ENCODE measurements around the gene HOXB5.

HOXB5 gene

GRCh38 chr17:48559840-48560817 lies 33.5 kb downstream of the HOXB5 start (continued):
- TF ChIP-seq ZNF148 (tag by site-specific recombination; IDR thresholded peaks at IDR 0.05; ENCODE audit: borderline replicate concordance) (no peak), PRDM2 (tag by site-specific recombination; IDR thresholded peaks at IDR 0.05; ENCODE audit: borderline replicate concordance) (no peak), ZNF626 (tag by site-specific recombination; IDR thresholded peaks at IDR 0.05) (no peak), BCL11B (tag by site-specific recombination; IDR thresholded peaks at IDR 0.05; ENCODE audit: low read depth) (no peak), YY2 (tag by site-specific recombination; IDR thresholded peaks at IDR 0.05) (no peak), ZNF433 (tag by site-specific recombination; IDR thresholded peaks at IDR 0.05; ENCODE audit: low read depth) (no peak), ZNF785 (tag by site-specific recombination; IDR thresholded peaks at IDR 0.05) (no peak), ZNF600 (tag by site-specific recombination; IDR thresholded peaks at IDR 0.05) (peak; percentile 58), ZNF132 (tag by site-specific recombination; IDR thresholded peaks at IDR 0.05; ENCODE audit: borderline replicate concordance) (no peak), ZNF404 (tag by site-specific recombination; IDR thresholded peaks at IDR 0.05) (no peak), ZNF501 (tag by site-specific recombination; IDR thresholded peaks at IDR 0.05) (no peak), ZNF169 (tag by site-specific recombination; IDR thresholded peaks at IDR 0.05) (no peak), ZNF426 (tag by site-specific recombination; IDR thresholded peaks at IDR 0.05) (no peak), ZNF660 (tag by site-specific recombination; IDR thresholded peaks at IDR 0.05) (no peak), ZIC2 (tag by site-specific recombination; IDR thresholded peaks at IDR 0.05) (no peak), ZNF610 (tag by site-specific recombination; IDR thresholded peaks at IDR 0.05; ENCODE audit: borderline replicate concordance) (no peak)

GRCh38 chr17:48559122-48559839 lies 34.3 kb downstream of the HOXB5 start:
- H3K36me3 ChIP-seq (ENCODE audit: control insufficient read depth in 2 of 2, insufficient read depth in 1 of 2, low read length in 2 of 2), result peaks cover 13 to 45% of the 10 kb centered on the region in 2 experiments
- no peak for TF ChIP-seq ZNF335 (tag by site-specific recombination; conservative IDR thresholded peaks at IDR 0.05)
- TF ChIP-seq ZNF623 (tag by site-specific recombination; IDR thresholded peaks at IDR 0.05), result no peak
- TF ChIP-seq ZNF10 (tag by site-specific recombination; IDR thresholded peaks at IDR 0.05), result peak; percentile 93
- no peak for TF ChIP-seq ZNF169 (tag by site-specific recombination; IDR thresholded peaks at IDR 0.05)
- TF ChIP-seq ZNF629 (tag by site-specific recombination; IDR thresholded peaks at IDR 0.05), result no peak
- POLR2A ChIA-PET, result interaction anchor here (0.6 to 1.0 kb wide), 4 partner anchors 13 to 31 kb away, joined by 3 to 5 read pairs (median 4); no protein-coding TSS in a partner anchor
- no peak overlapping the region for H3K4me3 ChIP-seq (ENCODE audit: low read depth, low read length)
- peaks cover 85% of the 10 kb centered on the region for H3K4me1 ChIP-seq (ENCODE audit: control insufficient read depth, insufficient read depth, low read length)
- CTCF ChIA-PET, result interaction anchor here (0.9 to 1.2 kb wide), 3 partner anchors 67 to 251 kb away, joined by 3 read pairs; no protein-coding TSS in a partner anchor
- no peaks in the 10 kb centered on the region for H3K9me3 ChIP-seq (ENCODE audit: control insufficient read depth, insufficient read depth, low read depth, low read length)
- H3K27ac ChIP-seq (ENCODE audit: extremely low read depth, low read depth, low read length), result peak overlapping the region; percentile 8; the same call in 1 of the 2 replicates
